Thyroid gland (tissue), 4 donors: ENCODE measurements around the gene AKNA.

Source experiments
- POLR2A ChIP-seq, 2 donors: fragments of 450-650 bp; IDR thresholded peaks; one replicate each; pipeline ENCODE4 v1.6.1; 2017; ENCODE audit warnings: antibody characterized with exemption in 2 of 2, mild to moderate bottlenecking in 2 of 2, moderate library complexity in 1 of 2
- TF ChIP-seq, protein P1 (sequence below), 6 experiments: fragments of 200-600 bp in 3 of 6; fragments of 450-650 bp in 3 of 6; sonication (generic) in 3 of 6; IDR thresholded peaks; one replicate each; pipeline ENCODE4 v1.5.1; 2016 to 2019; ENCODE audit warnings: antibody characterized with exemption in 6 of 6, mild to moderate bottlenecking in 2 of 6, inconsistent platforms in 1 of 6, moderate library complexity in 1 of 6

DNA sequence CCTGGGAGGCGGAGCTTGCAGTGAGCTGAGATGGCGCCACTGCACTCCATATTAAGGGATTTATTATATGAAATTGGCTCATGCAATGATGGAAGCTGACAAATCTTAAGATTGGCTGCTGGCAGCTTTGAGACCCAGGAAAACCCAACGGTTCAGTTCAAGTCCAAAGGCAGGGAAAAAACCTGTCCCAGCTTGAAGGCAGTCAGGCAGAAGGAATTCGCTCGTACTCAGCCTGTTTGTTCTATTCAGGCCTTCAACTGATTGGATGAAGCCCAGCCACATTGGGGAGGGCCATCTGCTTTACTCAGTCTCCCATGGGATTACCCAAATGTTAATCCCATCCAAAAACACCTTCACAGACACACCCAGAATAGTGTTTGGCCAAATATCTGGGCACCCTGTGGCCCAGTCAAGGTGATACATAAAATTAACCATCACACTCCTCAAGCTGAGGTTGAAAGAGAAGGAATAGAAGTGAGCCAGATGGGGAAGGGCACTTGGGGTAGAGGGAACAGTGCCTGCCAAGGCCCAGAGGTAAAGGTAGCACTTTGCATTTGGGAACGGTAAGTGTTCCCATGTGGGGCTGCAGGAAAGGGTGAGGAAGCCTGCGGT, 73.4 kb downstream of the AKNA start:
- TF ChIP-seq, protein P1, sequence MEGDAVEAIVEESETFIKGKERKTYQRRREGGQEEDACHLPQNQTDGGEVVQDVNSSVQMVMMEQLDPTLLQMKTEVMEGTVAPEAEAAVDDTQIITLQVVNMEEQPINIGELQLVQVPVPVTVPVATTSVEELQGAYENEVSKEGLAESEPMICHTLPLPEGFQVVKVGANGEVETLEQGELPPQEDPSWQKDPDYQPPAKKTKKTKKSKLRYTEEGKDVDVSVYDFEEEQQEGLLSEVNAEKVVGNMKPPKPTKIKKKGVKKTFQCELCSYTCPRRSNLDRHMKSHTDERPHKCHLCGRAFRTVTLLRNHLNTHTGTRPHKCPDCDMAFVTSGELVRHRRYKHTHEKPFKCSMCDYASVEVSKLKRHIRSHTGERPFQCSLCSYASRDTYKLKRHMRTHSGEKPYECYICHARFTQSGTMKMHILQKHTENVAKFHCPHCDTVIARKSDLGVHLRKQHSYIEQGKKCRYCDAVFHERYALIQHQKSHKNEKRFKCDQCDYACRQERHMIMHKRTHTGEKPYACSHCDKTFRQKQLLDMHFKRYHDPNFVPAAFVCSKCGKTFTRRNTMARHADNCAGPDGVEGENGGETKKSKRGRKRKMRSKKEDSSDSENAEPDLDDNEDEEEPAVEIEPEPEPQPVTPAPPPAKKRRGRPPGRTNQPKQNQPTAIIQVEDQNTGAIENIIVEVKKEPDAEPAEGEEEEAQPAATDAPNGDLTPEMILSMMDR (IDR thresholded peaks at IDR 0.05), result no peak
- TF ChIP-seq POLR2A (IDR thresholded peaks at IDR 0.05), result no peak
